B cell (primary cell): Measurements from ENCODE around the gene CARMIL1. TPM values are rescaled to one million over a fixed set of nuclear protein-coding genes. Genes with fewer than 3 reads are reported as not detected.

Source experiments
- ATAC-seq: fragments of 200-7000 bp; cut with Tn5 transposase; one replicate; pipeline ENCODE4 v1.10.0; 2021; ENCODE audit warnings: low read depth, mild to moderate bottlenecking, moderate number of reproducible peaks, moderate library complexity
- CTCF ChIA-PET: fragments of 350-600 bp; sonication (Branson Sonifier 250); formaldehyde crosslinking; loops from one replicate; lab custom pipeline; 2021; ENCODE audit warnings: antibody characterized with exemption, inconsistent platforms; lab: Charles Lee
- POLR2A ChIA-PET: fragments of 350-600 bp; sonication (Branson Sonifier 250); formaldehyde crosslinking; loops from one replicate; lab custom pipeline; 2021; ENCODE audit warnings: antibody characterized with exemption; lab: Charles Lee
- DNase-seq: peaks from one replicate; pipeline ENCODE4 v3.0.0; 2013
- H2AFZ ChIP-seq: 2 replicates; pipeline ENCODE4 v1.6.1; 2012; ENCODE audit warnings: mild to moderate bottlenecking, low read depth, low read length; ENCODE audit not compliant: insufficient read depth, poor library complexity, severe bottlenecking
- H3K27ac ChIP-seq, 2 donors: 1 replicate in 1 of 2; 2 replicates in 1 of 2; pipeline ENCODE4 v1.5.1; 2012 to 2013; ENCODE audit warnings: low read length in 2 of 2, mild to moderate bottlenecking in 2 of 2, moderate library complexity in 1 of 2
- H3K27me3 ChIP-seq, 4 experiments: fragments of 200-600 bp in 1 of 4; sonication (generic) in 1 of 4; replicated peaks in 1 of 4; 1 replicate in 2 of 4; 2 replicates in 2 of 4; pipeline versions ENCODE4 v1.6.1 to v1.7.0; 2013 to 2016; ENCODE audit warnings: low read length in 3 of 4, mild to moderate bottlenecking in 2 of 4, mixed read lengths in 1 of 4, moderate library complexity in 1 of 4; ENCODE audit not compliant: insufficient read depth in 4 of 4, control insufficient read depth in 3 of 4; ENCODE audit errors: control extremely low read depth in 1 of 4
- H3K36me3 ChIP-seq, 2 experiments: replicated peaks in 1 of 2; 1 replicate in 1 of 2; 2 replicates in 1 of 2; pipeline versions ENCODE4 v1.6.1 to v1.7.1; 2013; ENCODE audit warnings: low read length in 1 of 2; ENCODE audit not compliant: insufficient read depth in 2 of 2, control insufficient read depth in 1 of 2; ENCODE audit errors: control extremely low read depth in 1 of 2, extremely low read depth in 1 of 2
- H3K4me1 ChIP-seq, 2 donors: fragments of 200-600 bp in 1 of 2; sonication (generic) in 1 of 2; 1 replicate in 1 of 2; 2 replicates in 1 of 2; pipeline versions ENCODE4 v1.5.1 to v1.6.1; 2013 to 2017; ENCODE audit warnings: low read length in 2 of 2; ENCODE audit not compliant: control insufficient read depth in 2 of 2, insufficient read depth in 2 of 2
- H3K4me2 ChIP-seq: replicated peaks from 2 replicates; pipeline ENCODE3; 2012; ENCODE audit warnings: mild to moderate bottlenecking, low read depth, low read length; ENCODE audit not compliant: poor library complexity, severe bottlenecking
- H3K4me3 ChIP-seq, 5 experiments: fragments of 200-600 bp in 1 of 5; sonication (generic) in 1 of 5; 1 replicate in 3 of 5; 2 replicates in 2 of 5; pipeline versions ENCODE4 v1.5.1 to v1.7.0; 2011 to 2016; ENCODE audit warnings: low read length in 4 of 5, mild to moderate bottlenecking in 4 of 5, low read depth in 2 of 5, control low read depth in 1 of 5, moderate library complexity in 1 of 5; ENCODE audit not compliant: insufficient read depth in 1 of 5; ENCODE audit errors: control extremely low read depth in 1 of 5, extremely low read depth in 1 of 5
- H3K79me2 ChIP-seq: fragments of 200-600 bp; sonication (generic); one replicate; pipeline ENCODE4 v1.6.0; 2016; ENCODE audit warnings: low read length; ENCODE audit not compliant: control insufficient read depth, insufficient read depth
- H3K9ac ChIP-seq: fragments of 200-600 bp; sonication (generic); 2 replicates; pipeline ENCODE4 v1.6.1; 2017; ENCODE audit warnings: mild to moderate bottlenecking, low read length, moderate library complexity
- H3K9me3 ChIP-seq, 3 donors: one replicate each; pipeline versions ENCODE4 v1.6.1 to v1.7.1; 2013; ENCODE audit warnings: low read length in 2 of 3; ENCODE audit not compliant: control insufficient read depth in 2 of 3, insufficient read depth in 1 of 3; ENCODE audit errors: control extremely low read depth in 1 of 3
- H4K20me1 ChIP-seq: 2 replicates; pipeline ENCODE4 v1.6.0; 2012; ENCODE audit warnings: mild to moderate bottlenecking, low read length; ENCODE audit not compliant: insufficient read depth, control insufficient read depth, poor library complexity, severe bottlenecking
- H3K27ac Mint-ChIP-seq: one replicate; pipeline ENCODE4 v1.8.0; 2021; ENCODE audit warnings: mixed read lengths
- H3K27me3 Mint-ChIP-seq: one replicate; pipeline ENCODE4 v1.8.0; 2021; ENCODE audit warnings: mixed read lengths
- H3K4me1 Mint-ChIP-seq: one replicate; pipeline ENCODE4 v1.8.0; 2021; ENCODE audit warnings: mixed read lengths
- H3K4me3 Mint-ChIP-seq: one replicate; pipeline ENCODE4 v1.8.0; 2021; ENCODE audit warnings: mixed read lengths
- H3K9me3 Mint-ChIP-seq: one replicate; pipeline ENCODE4 v1.8.0; 2022; ENCODE audit warnings: mixed read lengths; ENCODE audit not compliant: insufficient read depth
- CTCF ChIP-seq: fragments of 200-600 bp; IDR thresholded peaks from one replicate; pipeline ENCODE4 v1.8.0; 2022; ENCODE audit warnings: antibody characterized with exemption, mild to moderate bottlenecking
- EZH2 ChIP-seq: IDR thresholded peaks from 2 replicates; pipeline ENCODE4 v1.6.1; 2012; ENCODE audit warnings: borderline replicate concordance, low read depth, mild to moderate bottlenecking, moderate library complexity, low read length; ENCODE audit not compliant: insufficient read depth, poor library complexity, severe bottlenecking
- whole genome bisulfite sequencing: methylation state at CpG from one replicate; pipeline ENCODE4 v1.1.5; 2013; ENCODE audit warnings: missing lambda C conversion rate; ENCODE audit not compliant: insufficient coverage; 5-methylcytosine and 5-hydroxymethylcytosine counted together
- intact Hi-C: fragments of 100-400 bp; cut with micrococcal nuclease; formaldehyde crosslinking; loops from one replicate; pipeline ENCODE4 v1.10.0; 2022
- polyA plus RNA-seq: library from polyadenylated mRNA; depleted of rRNA; stranded (reverse); fragments of >200 nt; gene quantifications from 2 replicates; pipeline ENCODE4 v1.2.3, GENCODE V29; 2012
- total RNA-seq, 2 donors: library from RNA; stranded (reverse); fragments of 120-200 nt in 1 of 2; gene quantifications; 1 replicate in 1 of 2; 2 replicates in 1 of 2; pipeline versions ENCODE4 v1.2.3 to v1.2.4, GENCODE V29; 2013 to 2022

The CARMIL1 gene
- total and polyA plus RNA-seq, 2 donors (not counting 1 experiment from before 2014, with no cell fraction given) = 7.5 to 11.0 TPM

GRCh38 chr6:25363427-25363826, 84.3 kb downstream of the CARMIL1 start:
- H3K79me2 ChIP-seq = peaks cover 7% of the 10 kb centered on the region
- TF ChIP-seq CTCF = no peak
- WGBS = no CpG with 5 or more reads among the region's 2 CpGs

GRCh38 chr6:25365154-25365553, 86.0 kb downstream of the CARMIL1 start:
- no peaks in the 10 kb centered on the region for H3K9me3 ChIP-seq
- CTCF ChIA-PET = no interaction called here
- no peak overlapping the region for H3K4me2 ChIP-seq
- TF ChIP-seq EZH2 (no peak), CTCF (no peak)
- no CpG with 5 or more reads among the region's 5 CpGs for WGBS
- H3K4me1 ChIP-seq = peaks cover 19 to 27% of the 10 kb centered on the region in 2 donors
- H3K4me3 ChIP-seq = no peak overlapping the region
- H4K20me1 ChIP-seq = no peaks in the 10 kb centered on the region
- Mint-ChIP-seq H3K4me3 (no peak overlapping the region), H3K9me3 (no peaks in the 10 kb centered on the region), H3K27ac (no peak overlapping the region), H3K27me3 (no peaks in the 10 kb centered on the region), H3K4me1 (peaks cover 52% of the 10 kb centered on the region)
- H2AFZ ChIP-seq = no peak overlapping the region
- peaks cover 4% of the 10 kb centered on the region for H3K79me2 ChIP-seq
- DNase-seq (no peak), ATAC-seq (no peak)
- POLR2A ChIA-PET = no interaction called here
- H3K9ac ChIP-seq = no peak overlapping the region
- H3K36me3 ChIP-seq = no peaks in the 10 kb centered on the region
- H3K27ac ChIP-seq = no peak overlapping the region
- intact Hi-C loops = loop anchor here (10.0 kb wide), 1 partner anchor 90 kb away; no protein-coding TSS in a partner anchor
- H3K27me3 ChIP-seq = no peaks in the 10 kb centered on the region

More at GRCh38 chr6:25363427-25363826, 84.3 kb downstream of the CARMIL1 start:
- DNase-seq = peak; percentile 7
- H3K27me3 ChIP-seq = no peaks in the 10 kb centered on the region
- no peak for ATAC-seq
- H3K4me3 ChIP-seq = no peak overlapping the region
- H3K36me3 ChIP-seq = no peaks in the 10 kb centered on the region
- no peak overlapping the region for H2AFZ ChIP-seq
- Mint-ChIP-seq H3K9me3 (no peaks in the 10 kb centered on the region), H3K27me3 (no peaks in the 10 kb centered on the region), H3K4me1 (peaks cover 49% of the 10 kb centered on the region), H3K4me3 (no peak overlapping the region), H3K27ac (no peak overlapping the region)
- H3K4me2 ChIP-seq = peak overlapping the region; percentile 18
- H3K4me1 ChIP-seq = peaks cover 14 to 23% of the 10 kb centered on the region in 2 donors
- H3K27ac ChIP-seq = no peak overlapping the region
- no peaks in the 10 kb centered on the region for H4K20me1 ChIP-seq
- no peak overlapping the region for H3K9ac ChIP-seq
- no peaks in the 10 kb centered on the region for H3K9me3 ChIP-seq
- CTCF ChIA-PET = no interaction called here
- POLR2A ChIA-PET = no interaction called here
- intact Hi-C loops = loop anchor here (10.0 kb wide), 1 partner anchor 91 kb away; no protein-coding TSS in a partner anchor
